ENCODE measurements around the gene OXER1.

The OXER1 gene

GRCh38 chr2:42768706-42769256 is 4.8 kb upstream of the OXER1 start:
- no peak for DNase-seq

- no peak for DNase-seq
Measured at GRCh38 chr2:42767899-42768705, 4.2 kb upstream of the OXER1 start.

- no peak for DNase-seq
Measured at GRCh38 chr2:42767080-42767898, 3.4 kb upstream of the OXER1 start.

- no peak for DNase-seq
Measured at GRCh38 chr2:42765686-42766085, 1.8 kb upstream of the OXER1 start.

- DNase-seq: no peak
Measured at GRCh38 chr2:42764901-42765300, 966 bp upstream of the OXER1 start.

GRCh38 chr2:42762823-42763804 is 821 bp downstream of the OXER1 start:
- no peak for DNase-seq

- DNase-seq: no peak
Measured at GRCh38 chr2:42762155-42762554, 1.8 kb downstream of the OXER1 start.

- no peak for DNase-seq
Measured at GRCh38 chr2:42761554-42761953, 2.4 kb downstream of the OXER1 start.

- no peak for DNase-seq
Measured at GRCh38 chr2:42758751-42759150, 5.2 kb downstream of the OXER1 start.

- no peak for DNase-seq
Measured at GRCh38 chr2:42757981-42758740, 5.8 kb downstream of the OXER1 start.

GRCh38 chr2:42756966-42757513 is 6.9 kb downstream of the OXER1 start:
- DNase-seq: no peak

GRCh38 chr2:42756150-42756775 is 7.7 kb downstream of the OXER1 start:
- DNase-seq: no peak

- peak; percentile 51 for DNase-seq
Measured at GRCh38 chr2:42755191-42755880, 8.6 kb downstream of the OXER1 start.

GRCh38 chr2:42754776-42755140 is 9.2 kb downstream of the OXER1 start:
- DNase-seq: no peak

GRCh38 chr2:42754021-42754775 is 9.7 kb downstream of the OXER1 start:
- no peak for DNase-seq

GRCh38 chr2:42752816-42753813 is 10.8 kb downstream of the OXER1 start:
- DNase-seq: no peak

GRCh38 chr2:42752314-42752713 is 11.6 kb downstream of the OXER1 start:
- no peak for DNase-seq

GRCh38 chr2:42748840-42749239 is 15.1 kb downstream of the OXER1 start:
- no peak for DNase-seq

All from fibroblast of upper back skin (primary cell).